ENCODE results near the gene EPHA7. TPM values are rescaled to one million over a fixed set of nuclear protein-coding genes. Genes with fewer than 3 reads are reported as not detected.

EPHA7 gene
- total RNA-seq, 2 experiments from 2014 or later: not detected

DNA sequence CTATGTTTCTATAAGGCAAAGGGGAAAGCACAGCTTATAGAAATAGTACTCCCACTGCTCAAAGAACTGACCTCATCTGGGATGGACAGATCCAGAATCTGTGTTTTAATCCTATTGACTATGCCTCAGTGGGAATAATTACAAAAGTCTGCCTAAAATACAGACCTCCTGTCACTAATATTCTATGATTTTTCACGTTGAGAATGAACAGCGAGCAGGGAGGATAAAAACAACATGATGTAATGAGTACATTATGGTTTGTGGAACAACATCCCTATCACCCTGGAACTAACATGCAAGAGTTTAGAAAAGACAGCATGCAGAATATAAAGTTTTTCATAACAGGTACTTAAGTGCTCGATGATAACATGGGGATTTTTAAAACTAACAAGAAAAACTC is 53.9 kb downstream of the EPHA7 start:
- no peaks in the 10 kb centered on the region for H3K4me1 ChIP-seq (ENCODE audit: insufficient read depth, low read length)
- H3K9me3 ChIP-seq (ENCODE audit: control insufficient read depth in 1 of 2, insufficient read depth in 1 of 2, low read length in 2 of 2): no peaks in the 10 kb centered on the region
- H3K4me1 Mint-ChIP-seq (ENCODE audit: low read depth): no peaks in the 10 kb centered on the region
- H3K27ac Mint-ChIP-seq: no peak overlapping the region
- no peaks in the 10 kb centered on the region for H3K9me3 Mint-ChIP-seq
- TF ChIP-seq, protein P1, sequence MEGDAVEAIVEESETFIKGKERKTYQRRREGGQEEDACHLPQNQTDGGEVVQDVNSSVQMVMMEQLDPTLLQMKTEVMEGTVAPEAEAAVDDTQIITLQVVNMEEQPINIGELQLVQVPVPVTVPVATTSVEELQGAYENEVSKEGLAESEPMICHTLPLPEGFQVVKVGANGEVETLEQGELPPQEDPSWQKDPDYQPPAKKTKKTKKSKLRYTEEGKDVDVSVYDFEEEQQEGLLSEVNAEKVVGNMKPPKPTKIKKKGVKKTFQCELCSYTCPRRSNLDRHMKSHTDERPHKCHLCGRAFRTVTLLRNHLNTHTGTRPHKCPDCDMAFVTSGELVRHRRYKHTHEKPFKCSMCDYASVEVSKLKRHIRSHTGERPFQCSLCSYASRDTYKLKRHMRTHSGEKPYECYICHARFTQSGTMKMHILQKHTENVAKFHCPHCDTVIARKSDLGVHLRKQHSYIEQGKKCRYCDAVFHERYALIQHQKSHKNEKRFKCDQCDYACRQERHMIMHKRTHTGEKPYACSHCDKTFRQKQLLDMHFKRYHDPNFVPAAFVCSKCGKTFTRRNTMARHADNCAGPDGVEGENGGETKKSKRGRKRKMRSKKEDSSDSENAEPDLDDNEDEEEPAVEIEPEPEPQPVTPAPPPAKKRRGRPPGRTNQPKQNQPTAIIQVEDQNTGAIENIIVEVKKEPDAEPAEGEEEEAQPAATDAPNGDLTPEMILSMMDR (IDR thresholded peaks at IDR 0.05): no peak
- intact Hi-C loops (cut with DNase I, micrococcal nuclease): no loop called here
- ChIA-PET CTCF (no interaction called here), POLR2A (interaction anchor here (0.6 kb wide), 1 partner anchor 262 kb away, joined by 4 read pairs; no protein-coding TSS in a partner anchor)
- no peak overlapping the region for H3K4me3 ChIP-seq (ENCODE audit: low read length)
- H3K27me3 ChIP-seq (ENCODE audit: control insufficient read depth in 1 of 2, insufficient read depth in 2 of 2, low read length in 2 of 2): no peaks in the 10 kb centered on the region
- H3K36me3 Mint-ChIP-seq (ENCODE audit: low read depth): no peaks in the 10 kb centered on the region
- no peak overlapping the region for H3K4me3 Mint-ChIP-seq
- no peak overlapping the region for H3K27ac ChIP-seq (ENCODE audit: low read depth in 1 of 2, low read length in 2 of 2)
- H3K27me3 Mint-ChIP-seq: no peaks in the 10 kb centered on the region
- no peak for DNase-seq
- H3K36me3 ChIP-seq (ENCODE audit: insufficient read depth, low read length): no peaks in the 10 kb centered on the region
- no peak for ATAC-seq (ENCODE audit: poor library complexity)

GRCh38 chr6:93358435-93358834 is 60.9 kb downstream of the EPHA7 start:
- no peaks in the 10 kb centered on the region for H3K4me1 ChIP-seq (ENCODE audit: insufficient read depth, low read length)
- POLR2A ChIA-PET: no interaction called here
- ATAC-seq (ENCODE audit: poor library complexity): no peak
- H3K36me3 Mint-ChIP-seq (ENCODE audit: low read depth): no peaks in the 10 kb centered on the region
- H3K27ac ChIP-seq (ENCODE audit: low read depth in 1 of 2, low read length in 2 of 2): no peak overlapping the region
- H3K27me3 ChIP-seq (ENCODE audit: control insufficient read depth in 1 of 2, insufficient read depth in 2 of 2, low read length in 2 of 2): no peaks in the 10 kb centered on the region
- H3K9me3 ChIP-seq (ENCODE audit: control insufficient read depth in 1 of 2, insufficient read depth in 1 of 2, low read length in 2 of 2): peaks cover 3 to 4% of the 10 kb centered on the region in 2 experiments
- TF ChIP-seq, protein P1 (IDR thresholded peaks at IDR 0.05): no peak
- no peak overlapping the region for H3K4me3 Mint-ChIP-seq
- no peaks in the 10 kb centered on the region for H3K27me3 Mint-ChIP-seq
- no peaks in the 10 kb centered on the region for H3K4me1 Mint-ChIP-seq (ENCODE audit: low read depth)
- no peaks in the 10 kb centered on the region for H3K9me3 Mint-ChIP-seq
- CTCF ChIA-PET: no interaction called here
- intact Hi-C loops (cut with DNase I, micrococcal nuclease): no loop called here
- no peak for DNase-seq
- no peak overlapping the region for H3K27ac Mint-ChIP-seq
- H3K4me3 ChIP-seq (ENCODE audit: low read length): no peak overlapping the region
- H3K36me3 ChIP-seq (ENCODE audit: insufficient read depth, low read length): no peaks in the 10 kb centered on the region

DNA sequence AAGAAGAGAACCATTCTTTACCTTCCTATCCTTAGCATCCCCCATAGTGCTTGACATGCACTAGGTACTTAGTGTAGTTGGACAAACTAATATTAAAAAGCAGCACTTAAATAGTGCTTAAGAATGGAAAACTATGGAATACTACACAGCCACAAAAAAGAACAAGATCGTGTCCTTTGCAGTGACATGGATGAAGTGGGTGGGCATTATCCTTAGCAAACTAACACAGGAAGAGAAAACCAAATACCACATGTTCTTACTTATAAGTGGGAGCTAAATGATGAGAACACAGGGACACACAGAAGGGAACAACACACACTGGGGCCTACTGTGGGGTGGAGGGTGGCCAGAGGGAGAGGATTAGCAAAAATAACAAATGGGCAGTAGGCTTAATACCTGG is 66.8 kb downstream of the EPHA7 start:
- H3K4me3 Mint-ChIP-seq: no peak overlapping the region
- H3K4me1 ChIP-seq (ENCODE audit: insufficient read depth, low read length): no peaks in the 10 kb centered on the region
- TF ChIP-seq, protein P1 (IDR thresholded peaks at IDR 0.05): no peak
- POLR2A ChIA-PET: no interaction called here
- peaks cover 4% of the 10 kb centered on the region for H3K9me3 Mint-ChIP-seq
- CTCF ChIA-PET: no interaction called here
- H3K27me3 ChIP-seq (ENCODE audit: control insufficient read depth in 1 of 2, insufficient read depth in 2 of 2, low read length in 2 of 2): no peaks in the 10 kb centered on the region
- no peaks in the 10 kb centered on the region for H3K4me1 Mint-ChIP-seq (ENCODE audit: low read depth)
- peaks cover 3 to 4% of the 10 kb centered on the region in 2 experiments for H3K9me3 ChIP-seq (ENCODE audit: control insufficient read depth in 1 of 2, insufficient read depth in 1 of 2, low read length in 2 of 2)
- DNase-seq (no peak), ATAC-seq (ENCODE audit: poor library complexity) (no peak)
- H3K27me3 Mint-ChIP-seq: no peaks in the 10 kb centered on the region
- no peak overlapping the region for H3K4me3 ChIP-seq (ENCODE audit: low read length)
- intact Hi-C loops (cut with DNase I, micrococcal nuclease): no loop called here
- H3K36me3 ChIP-seq (ENCODE audit: insufficient read depth, low read length): no peaks in the 10 kb centered on the region
- no peak overlapping the region for H3K27ac Mint-ChIP-seq
- H3K36me3 Mint-ChIP-seq (ENCODE audit: low read depth): no peaks in the 10 kb centered on the region
- H3K27ac ChIP-seq (ENCODE audit: low read depth in 1 of 2, low read length in 2 of 2): no peak overlapping the region

Data from CD4-positive, alpha-beta T cell (primary cell).